HG02610 (cell line): Measurements from ENCODE around the gene NAPSA.

ENCODE experiments used
- ATAC-seq: cut with Tn5 transposase; IDR thresholded peaks from one replicate; pipeline ENCODE4 v1.9.1; 2021; ENCODE audit warnings: mild to moderate bottlenecking, moderate library complexity; ENCODE audit not compliant: unreplicated experiment

Gene NAPSA

DNA sequence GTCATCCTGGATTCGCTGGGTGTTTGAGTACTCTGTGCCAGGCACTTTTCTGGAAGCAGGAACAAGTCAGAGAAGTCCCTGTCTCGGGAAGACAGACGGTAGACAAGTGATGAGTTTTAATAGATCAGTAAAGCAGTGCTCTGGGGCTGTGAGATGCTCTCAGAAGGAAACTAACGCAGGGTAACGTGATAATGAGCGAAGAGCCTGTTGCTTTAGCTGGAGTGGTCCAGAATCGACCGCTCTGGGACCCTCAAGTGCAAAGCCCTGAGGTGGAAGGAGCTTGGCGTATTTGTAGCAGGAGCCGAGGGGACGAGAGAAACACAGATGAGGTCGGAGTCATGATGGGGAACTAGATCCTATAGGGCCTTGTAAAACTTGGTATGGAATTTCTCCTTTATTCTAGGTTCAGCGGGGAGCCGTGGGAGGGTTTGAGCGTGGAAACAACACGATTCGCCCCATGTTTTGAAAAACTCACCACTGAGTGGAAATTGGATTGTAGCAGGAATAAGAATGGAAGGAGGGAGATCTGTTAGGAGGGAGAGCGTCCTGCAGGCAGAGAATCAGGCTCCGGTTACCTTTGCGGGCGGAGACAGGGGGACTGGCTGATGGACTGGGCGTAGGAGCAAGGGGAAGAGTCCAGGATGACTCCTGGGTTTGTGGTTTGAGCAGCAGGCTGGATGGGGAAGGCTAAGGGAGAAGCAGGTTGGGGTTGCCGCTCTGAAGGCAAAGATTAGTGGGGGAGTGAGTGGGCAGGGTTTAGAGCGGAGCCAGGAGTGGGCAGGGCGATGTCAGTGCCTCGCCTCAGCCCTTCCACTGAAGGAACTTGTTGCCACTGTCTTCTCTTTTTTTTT is 19.5 kb upstream of the NAPSA start:
- no peak for ATAC-seq

- peak; percentile 79 for ATAC-seq
Measured at GRCh38 chr19:50383852-50384684, 18.6 kb upstream of the NAPSA start, which contains the start of gene POLD1. POLD1 (plus strand) TSS chr19:50384347; CDS start chr19:50398852, 14,505 bp downstream.

DNA sequence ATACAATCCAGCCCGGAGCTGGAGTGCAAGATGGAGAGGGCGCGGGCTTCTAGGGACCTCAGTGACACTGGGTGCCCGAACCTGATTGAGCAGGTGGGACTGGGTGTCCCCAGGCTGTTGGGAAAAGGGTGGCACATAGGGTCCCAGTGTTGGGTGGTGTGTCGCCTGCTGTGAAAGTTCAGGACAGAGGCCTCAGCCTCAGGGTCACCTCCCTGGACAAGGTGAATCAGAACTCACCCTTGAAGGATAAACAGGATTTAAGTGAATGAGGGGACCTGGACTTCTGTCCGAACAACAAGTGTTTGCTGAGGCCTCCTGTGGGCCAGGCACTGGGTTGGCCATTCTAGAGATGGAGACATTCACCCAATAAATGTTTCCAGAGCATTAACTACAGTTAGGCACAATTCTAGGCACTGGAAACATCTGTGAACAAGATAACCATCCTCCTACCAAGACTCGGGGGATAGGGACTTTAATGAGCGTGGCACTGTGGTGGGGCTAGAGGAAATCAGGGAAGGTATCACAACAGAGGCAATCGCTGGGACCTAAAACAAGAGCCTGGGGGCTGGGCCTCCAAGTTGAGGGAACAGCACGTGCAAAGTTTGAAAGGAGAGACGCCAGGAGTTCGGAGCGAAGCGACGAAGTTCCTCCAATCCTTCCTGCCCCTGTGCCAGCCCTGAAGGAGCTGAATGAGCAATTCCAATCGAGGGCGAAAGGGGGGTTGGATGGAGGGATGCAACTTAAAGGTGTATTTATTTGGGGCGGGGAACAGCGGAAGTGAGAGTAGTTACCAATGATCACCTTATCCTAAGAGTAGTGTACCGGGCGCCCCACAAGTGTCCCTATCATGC is 17.8 kb upstream of the NAPSA start:
- no peak for ATAC-seq

- ATAC-seq: no peak
Measured at GRCh38 chr19:50381881-50382729, 16.7 kb upstream of the NAPSA start.

GRCh38 chr19:50380751-50381151 is 15.3 kb upstream of the NAPSA start:
- ATAC-seq: no peak

DNA sequence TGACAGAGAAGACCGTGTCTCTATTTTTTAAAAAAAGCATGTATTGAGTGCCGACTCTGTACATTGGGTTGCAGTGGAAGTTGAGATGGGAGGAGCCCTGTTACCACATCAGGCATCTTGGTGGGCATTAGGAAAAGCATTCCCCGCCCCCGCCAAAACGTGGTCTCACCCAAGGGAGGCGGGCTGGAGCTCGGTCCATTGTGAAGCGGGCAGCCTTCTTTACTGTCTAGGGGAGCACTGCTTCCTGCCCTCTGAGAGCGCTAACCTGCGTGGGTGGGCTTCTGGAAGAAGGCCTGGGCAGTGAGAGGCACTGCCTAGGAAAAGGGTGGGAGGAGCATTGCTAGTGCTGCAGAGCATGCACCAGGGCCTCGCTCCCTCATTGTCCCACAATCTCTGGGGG is 14.7 kb upstream of the NAPSA start:
- ATAC-seq: no peak

DNA sequence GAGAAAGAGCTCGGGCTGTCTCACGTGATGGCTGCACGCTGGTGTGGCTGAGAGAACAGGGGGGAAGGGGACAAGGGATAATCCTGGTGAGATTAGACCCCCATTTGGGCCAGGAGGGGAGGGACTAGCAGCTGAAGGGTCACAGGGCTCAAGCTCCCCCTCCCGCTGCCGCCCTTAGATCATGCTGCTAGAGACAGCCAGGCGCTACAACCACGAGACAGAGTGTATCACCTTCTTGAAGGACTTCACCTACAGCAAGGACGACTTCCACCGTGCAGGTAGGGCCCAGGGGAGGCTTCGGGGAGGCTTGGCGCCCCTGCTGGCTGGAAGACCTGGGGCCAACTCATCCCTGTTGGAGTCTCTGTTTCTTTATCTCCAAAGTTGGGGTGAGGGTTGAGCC is 14.2 kb upstream of the NAPSA start:
- no peak for ATAC-seq

- ATAC-seq: no peak
Measured at GRCh38 chr19:50378863-50379236, 13.4 kb upstream of the NAPSA start.

- no peak for ATAC-seq
Measured at GRCh38 chr19:50378169-50378862, 12.9 kb upstream of the NAPSA start.

GRCh38 chr19:50377517-50377916 is 12.1 kb upstream of the NAPSA start:
- no peak for ATAC-seq

DNA sequence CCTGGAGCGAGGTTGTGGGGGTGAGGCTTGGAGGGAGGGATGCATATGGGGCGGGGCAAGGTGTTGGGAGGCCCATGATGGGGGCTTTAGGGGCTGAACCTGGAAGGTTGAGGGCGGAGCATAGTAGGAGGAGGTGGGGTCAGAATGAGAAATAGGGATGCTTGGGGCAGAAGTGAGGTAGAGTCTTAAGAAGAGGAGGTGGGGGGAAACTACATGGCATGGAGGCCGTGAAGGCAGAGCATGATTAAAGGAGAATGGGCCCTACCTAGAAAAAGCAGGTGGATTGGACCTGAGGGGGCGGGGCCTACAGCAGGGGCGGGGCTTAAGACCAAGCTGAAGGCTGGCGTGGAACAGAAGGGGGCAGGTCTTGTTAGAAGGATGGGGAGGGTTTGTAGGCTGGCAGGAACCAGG is 11.6 kb upstream of the NAPSA start:
- no peak for ATAC-seq

DNA sequence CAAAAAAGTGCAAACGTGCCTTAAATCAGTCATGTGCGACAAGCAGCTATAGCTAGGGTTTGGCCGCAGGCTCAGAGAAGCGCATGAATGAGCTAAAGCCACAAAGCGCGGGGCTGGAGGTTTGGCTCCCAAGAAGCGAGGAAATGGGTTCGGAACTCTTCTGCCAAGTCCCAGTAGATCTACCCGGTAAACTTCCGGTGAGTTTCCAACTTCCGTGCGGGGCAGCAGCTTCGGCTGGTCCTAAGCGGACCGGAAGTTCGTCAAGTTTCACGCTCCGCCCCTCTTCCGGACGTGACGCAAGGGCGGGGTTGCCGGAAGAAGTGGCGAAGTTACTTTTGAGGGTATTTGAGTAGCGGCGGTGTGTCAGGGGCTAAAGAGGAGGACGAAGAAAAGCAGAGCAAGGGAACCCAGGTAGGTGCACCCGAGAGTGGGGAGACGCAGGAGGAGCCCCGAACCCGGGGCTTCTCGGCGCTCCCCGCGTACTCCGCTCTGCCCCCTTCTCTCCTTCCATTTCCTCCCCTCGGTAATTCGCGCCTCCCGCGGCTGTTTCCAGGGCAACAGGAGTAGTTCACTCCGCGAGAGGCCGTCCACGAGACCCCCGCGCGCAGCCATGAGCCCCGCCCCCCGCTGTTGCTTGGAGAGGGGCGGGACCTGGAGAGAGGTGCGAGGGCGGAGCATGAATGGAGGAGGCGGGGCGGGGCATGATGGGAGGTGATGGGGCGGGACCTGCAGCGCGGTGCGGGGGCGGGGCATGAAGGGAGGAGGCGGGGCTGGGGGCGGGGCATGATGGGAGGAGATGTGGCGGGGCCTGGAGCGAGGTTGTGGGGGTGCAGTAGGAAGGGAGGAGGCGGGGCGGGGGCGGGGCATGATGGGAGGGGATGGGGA is 11.0 kb upstream of the NAPSA start, which contains the start of gene NR1H2:
TSS of gene NR1H2 (plus strand) at position 292 of the 885 bp plus-strand sequence. CDS start 1,149 bp downstream, outside the sequence.
- ATAC-seq: peak; percentile 71

DNA sequence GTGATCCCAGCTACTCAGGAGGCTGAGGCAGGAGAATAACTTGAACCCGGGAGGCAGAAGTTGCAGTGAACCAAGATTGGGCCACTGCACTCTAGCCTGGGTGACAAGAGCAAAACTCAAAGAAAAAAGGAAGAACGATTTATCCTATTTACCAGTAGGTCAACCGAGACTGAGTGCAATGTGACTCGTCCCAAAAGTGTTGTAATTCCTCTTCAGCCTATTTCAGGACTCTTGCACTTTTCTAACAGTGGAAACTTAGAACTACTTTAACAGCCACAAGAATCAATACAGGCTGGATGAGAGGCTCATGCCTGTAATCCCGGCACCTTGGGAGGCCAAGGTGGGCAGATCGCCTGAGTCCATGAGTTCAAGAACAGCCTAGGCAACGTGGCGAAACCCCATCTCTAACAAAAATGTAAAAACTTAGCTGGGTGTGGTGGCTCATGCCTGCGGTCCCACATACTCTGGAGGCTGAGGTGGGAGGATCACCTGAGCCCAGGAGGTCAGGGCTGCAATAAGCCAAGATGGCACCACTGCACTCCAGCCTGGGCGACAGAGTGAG is 6.6 kb upstream of the NAPSA start:
- ATAC-seq: no peak

- no peak for ATAC-seq
Measured at GRCh38 chr19:50368649-50369570, 3.5 kb upstream of the NAPSA start.

- no peak for ATAC-seq
Measured at GRCh38 chr19:50362656-50363424, 2.6 kb downstream of the NAPSA start.

DNA sequence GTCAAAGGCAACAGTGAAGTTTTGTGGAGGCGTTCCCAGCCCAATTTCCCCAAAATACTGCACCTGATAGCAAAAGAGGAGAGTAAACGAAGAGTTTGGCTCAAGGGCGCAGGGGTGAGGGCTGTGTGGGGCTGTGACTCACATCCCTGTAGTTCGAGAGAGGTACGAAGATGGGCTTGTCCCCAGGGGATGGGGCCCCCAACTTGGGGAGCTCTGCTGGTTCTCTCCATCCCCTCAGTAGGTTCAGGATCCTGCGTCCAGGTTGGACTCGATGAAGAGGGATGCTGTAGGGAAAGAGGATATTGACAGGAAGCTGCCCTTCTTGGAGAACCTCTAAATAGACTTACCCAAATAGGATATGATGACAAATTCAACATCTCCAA is 3.4 kb downstream of the NAPSA start:
- ATAC-seq: no peak
